ENCODE data around the gene TMEM60.

Gene TMEM60

DNA sequence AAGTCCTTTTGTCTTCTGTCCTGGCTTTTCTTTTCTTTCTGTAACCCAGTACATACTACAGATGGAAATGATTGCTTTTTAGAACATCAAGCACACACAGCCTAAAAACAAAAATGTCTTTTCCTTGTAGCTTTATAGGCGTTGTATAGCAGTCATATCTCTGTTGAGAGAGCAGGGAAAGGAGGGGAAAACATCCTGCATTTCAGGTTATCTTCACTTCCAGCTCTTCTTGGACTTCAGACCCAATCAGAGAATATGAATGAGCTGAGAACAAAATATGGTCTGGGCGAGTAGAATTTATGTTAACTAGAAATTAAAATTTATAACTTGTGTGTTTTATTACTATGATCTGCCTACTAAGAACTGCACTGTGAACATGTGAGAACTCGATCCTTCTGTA is 14.7 kb downstream of the TMEM60 start:
- no peak for DNase-seq (ENCODE audit: low read depth)
- TF ChIP-seq, protein P1, sequence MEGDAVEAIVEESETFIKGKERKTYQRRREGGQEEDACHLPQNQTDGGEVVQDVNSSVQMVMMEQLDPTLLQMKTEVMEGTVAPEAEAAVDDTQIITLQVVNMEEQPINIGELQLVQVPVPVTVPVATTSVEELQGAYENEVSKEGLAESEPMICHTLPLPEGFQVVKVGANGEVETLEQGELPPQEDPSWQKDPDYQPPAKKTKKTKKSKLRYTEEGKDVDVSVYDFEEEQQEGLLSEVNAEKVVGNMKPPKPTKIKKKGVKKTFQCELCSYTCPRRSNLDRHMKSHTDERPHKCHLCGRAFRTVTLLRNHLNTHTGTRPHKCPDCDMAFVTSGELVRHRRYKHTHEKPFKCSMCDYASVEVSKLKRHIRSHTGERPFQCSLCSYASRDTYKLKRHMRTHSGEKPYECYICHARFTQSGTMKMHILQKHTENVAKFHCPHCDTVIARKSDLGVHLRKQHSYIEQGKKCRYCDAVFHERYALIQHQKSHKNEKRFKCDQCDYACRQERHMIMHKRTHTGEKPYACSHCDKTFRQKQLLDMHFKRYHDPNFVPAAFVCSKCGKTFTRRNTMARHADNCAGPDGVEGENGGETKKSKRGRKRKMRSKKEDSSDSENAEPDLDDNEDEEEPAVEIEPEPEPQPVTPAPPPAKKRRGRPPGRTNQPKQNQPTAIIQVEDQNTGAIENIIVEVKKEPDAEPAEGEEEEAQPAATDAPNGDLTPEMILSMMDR (IDR thresholded peaks at IDR 0.05; ENCODE audit: low read length, missing control alignments), result no peak

DNA sequence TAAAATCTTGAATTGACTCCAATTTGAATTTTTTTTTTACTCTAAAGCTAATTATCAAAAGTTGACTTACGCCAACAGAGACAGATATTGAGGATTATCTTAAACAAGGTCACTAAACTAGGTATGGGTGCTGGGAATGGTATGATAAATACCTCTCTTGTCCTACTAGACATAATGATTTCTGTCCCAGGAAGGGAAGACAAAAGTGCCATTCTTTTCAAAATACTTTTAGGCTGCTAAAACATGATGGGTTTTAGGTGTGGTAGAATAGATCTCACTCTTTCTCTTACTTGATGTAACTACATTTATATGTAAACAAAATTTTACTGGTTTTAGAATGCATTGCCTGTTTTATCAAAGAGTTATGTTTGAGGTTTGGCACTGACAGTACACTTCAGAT is 15.1 kb downstream of the TMEM60 start:
- TF ChIP-seq, protein P1 (IDR thresholded peaks at IDR 0.05; ENCODE audit: low read length, missing control alignments), result no peak
- no peak for DNase-seq (ENCODE audit: low read depth)
- H3K4me3 ChIP-seq (replicated peaks; ENCODE audit: low read depth, low read length), result no peak overlapping the region

More for the DNA sequence above, 14.7 kb downstream of the TMEM60 start:
- no peak overlapping the region for H3K4me3 ChIP-seq (replicated peaks; ENCODE audit: low read depth, low read length)

DNA sequence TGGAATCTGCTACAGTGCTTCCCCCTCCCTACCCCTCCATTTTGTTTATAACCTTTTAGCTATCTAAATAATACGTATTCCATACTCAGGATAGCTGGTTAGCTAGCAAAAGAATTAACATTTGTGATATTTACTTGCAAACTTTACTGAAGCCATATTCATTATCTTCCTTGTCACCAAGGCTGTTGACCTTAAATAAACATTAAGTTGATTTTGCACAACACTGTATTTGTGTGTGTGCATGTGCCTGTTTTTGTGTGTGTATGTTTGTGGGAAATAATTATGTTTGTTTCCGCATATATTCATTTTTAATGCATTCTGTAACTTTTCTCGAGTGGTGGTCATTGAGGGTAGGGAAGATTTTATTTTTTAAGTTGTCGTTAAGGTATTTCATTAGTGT is 15.9 kb downstream of the TMEM60 start:
- no peak for DNase-seq (ENCODE audit: low read depth)
- TF ChIP-seq, protein P1 (IDR thresholded peaks at IDR 0.05; ENCODE audit: low read length, missing control alignments), result no peak

DNA sequence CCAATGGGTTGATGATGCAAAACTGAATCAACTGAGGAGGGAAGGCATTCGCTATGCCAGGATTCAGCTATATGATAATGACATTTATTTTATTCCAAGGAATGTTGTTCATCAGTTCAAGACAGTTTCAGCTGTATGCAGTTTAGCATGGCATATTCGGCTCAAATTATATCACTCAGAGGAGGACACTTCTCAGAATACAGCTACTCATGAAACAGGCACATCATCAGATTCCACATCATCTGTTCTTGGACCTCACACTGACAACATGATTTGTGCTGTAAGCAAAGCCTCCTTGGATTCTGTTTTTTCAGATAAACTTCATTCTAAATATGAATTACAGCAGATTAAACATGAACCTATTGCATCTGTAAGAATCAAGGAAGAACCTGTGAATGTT is 19.7 kb downstream of the TMEM60 start:
- no peak overlapping the region for H3K4me3 ChIP-seq (replicated peaks; ENCODE audit: low read depth, low read length)
- no peak for DNase-seq (ENCODE audit: low read depth)
- TF ChIP-seq, protein P1 (IDR thresholded peaks at IDR 0.05; ENCODE audit: low read length, missing control alignments), result no peak

More for the DNA sequence above, 15.9 kb downstream of the TMEM60 start:
- H3K4me3 ChIP-seq (replicated peaks; ENCODE audit: low read depth, low read length), result no peak overlapping the region

DNA sequence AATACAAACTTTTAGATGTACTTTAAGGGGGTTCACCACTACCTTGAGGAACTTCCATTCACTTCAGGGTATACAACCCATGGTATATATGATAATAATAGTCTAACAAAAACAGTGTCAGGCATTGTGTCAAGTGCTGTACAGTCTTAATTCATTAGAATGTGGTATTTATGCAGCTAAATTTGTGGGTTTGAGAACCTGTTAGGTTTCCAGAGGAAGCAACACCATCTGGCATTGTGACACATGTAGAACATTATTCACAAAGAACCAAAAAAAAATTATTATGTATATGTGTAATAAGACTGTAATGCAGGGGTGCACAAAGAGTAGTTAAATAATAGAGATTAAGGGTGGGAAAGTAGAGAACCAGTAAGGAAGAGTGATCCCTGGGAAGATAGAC is 26.3 kb downstream of the TMEM60 start:
- DNase-seq (ENCODE audit: low read depth), result no peak
- TF ChIP-seq, protein P1 (IDR thresholded peaks at IDR 0.05; ENCODE audit: low read length, missing control alignments), result no peak
- no peak overlapping the region for H3K4me3 ChIP-seq (replicated peaks; ENCODE audit: low read depth, low read length)

DNA sequence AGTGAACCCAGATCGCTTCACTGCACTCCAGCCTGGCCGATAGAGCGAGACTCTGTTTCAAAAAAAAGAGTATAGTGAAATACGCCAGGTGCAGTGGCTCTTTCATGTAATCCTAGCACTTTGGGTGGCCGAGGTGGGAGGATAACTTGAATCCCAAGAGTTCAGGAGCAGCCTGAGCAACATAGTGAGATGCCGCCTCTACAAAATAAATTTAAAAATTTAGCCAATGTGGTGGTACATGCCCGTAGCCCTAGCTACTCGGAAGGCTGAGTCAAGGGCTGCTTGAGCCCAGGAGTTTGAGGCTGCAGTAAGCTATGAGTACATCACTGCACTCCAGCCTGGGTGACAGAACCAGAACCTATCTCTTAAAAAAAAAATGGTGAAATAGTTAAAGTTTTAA is 27.9 kb downstream of the TMEM60 start:
- no peak overlapping the region for H3K4me3 ChIP-seq (replicated peaks; ENCODE audit: low read depth, low read length)
- no peak for DNase-seq (ENCODE audit: low read depth)
- TF ChIP-seq, protein P1 (IDR thresholded peaks at IDR 0.05; ENCODE audit: low read length, missing control alignments), result no peak

DNA sequence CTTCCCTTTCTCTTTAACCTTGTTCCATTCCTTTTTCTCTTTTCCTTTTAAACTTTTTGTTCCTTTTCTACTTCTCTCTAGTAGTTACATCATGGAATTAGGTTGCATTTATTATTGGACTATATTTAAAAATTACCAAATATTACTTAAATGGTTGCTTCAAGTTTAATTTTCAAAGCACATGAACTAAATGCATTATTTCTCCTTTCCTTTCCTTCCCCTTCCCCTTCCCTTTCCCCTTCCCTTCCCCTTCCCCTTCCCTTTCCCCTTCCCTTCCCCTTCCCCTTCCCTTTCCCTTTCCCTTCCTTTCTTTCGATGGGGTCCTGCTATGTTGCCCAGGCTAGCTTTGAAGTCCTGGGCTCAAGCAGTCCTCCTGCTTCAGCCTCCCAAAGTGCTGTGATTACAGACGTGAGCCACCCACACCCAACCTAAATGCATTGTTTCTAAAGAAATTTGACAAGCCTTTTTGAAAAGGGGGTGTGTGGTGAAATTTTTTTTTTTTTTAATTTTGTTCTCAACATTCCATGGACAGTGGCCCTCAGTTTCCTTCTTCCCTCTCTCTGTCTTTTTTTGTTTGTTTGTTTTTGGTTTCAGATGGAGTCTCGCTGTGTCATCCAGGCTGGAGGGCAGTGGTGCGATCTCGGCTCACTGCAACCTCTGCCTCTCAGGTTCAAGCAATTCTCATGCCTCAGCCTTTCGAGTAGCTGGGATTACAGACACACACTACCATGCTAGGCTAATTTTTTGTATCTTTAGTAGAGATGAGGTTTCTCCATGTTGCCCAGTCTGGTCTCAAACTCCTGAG is 31.2 kb downstream of the TMEM60 start:
- H3K4me3 ChIP-seq (replicated peaks; ENCODE audit: low read depth, low read length), result no peak overlapping the region
- TF ChIP-seq, protein P1 (IDR thresholded peaks at IDR 0.05; ENCODE audit: low read length, missing control alignments), result no peak
- DNase-seq (ENCODE audit: low read depth), result no peak
